NCI-H460 (cell line): ENCODE results near the gene KRTAP10-8. TPM values are rescaled to one million over a fixed set of nuclear protein-coding genes. Genes with fewer than 3 reads are reported as not detected.
"Not testable (repeated sequence)": the region's sequence is repeated elsewhere in the genome, so short reads cannot be mapped to it uniquely, and the experiment has no call there.

Source experiments
- DNase-seq: peaks from one replicate; pipeline ENCODE4 v3.0.0-alpha.2; 2016; ENCODE audit warnings: low read depth; ENCODE audit errors: extremely low read depth
- total RNA-seq: library from RNA; depleted of rRNA; stranded (reverse); fragments of >200 nt; shearing (Covaris generic); gene quantifications from 2 replicates; pipeline ENCODE4 v1.2.3, GENCODE V29; 2014

Gene KRTAP10-8
- total RNA-seq, 1 experiment from 2014 or later = not detected

DNA sequence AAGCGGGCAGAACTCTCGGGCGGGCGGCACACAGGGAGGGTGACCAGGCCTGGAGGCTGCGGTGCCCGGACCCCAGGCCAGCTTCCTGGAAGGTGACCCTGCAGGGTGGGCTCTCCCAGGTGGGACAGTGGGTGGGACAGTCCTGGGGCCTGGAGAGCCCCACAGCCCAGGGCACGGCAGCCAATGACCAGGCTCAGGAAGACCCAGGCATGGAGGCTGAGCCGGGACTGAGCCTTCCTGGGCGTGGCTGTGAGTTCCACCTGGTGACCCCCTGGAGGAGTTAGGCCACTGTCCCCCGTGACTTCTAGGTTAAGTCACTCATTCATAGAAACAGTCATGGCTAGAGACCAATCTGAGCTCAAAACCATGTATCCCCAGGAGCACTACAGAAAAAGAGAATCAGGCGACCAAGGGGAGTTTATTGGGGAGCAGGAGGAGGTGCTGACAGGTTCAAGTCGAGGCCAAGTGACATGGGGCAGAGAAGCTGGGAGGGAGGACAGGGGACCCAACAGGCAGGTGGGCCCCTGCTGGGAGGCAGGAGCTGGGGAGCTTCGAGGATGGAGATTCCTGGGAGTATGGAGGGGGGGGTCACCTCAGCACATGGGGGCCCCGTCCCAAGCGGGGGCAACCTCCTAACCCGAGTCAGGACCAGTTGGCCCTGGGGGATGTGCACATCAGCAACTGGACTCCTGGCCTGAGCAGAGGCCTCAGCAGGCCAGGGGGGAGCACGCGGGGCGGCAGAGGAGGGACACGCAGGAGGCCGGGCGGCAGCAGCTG, 32.6 kb upstream of the KRTAP10-8 start:
- DNase-seq = no peak

DNA sequence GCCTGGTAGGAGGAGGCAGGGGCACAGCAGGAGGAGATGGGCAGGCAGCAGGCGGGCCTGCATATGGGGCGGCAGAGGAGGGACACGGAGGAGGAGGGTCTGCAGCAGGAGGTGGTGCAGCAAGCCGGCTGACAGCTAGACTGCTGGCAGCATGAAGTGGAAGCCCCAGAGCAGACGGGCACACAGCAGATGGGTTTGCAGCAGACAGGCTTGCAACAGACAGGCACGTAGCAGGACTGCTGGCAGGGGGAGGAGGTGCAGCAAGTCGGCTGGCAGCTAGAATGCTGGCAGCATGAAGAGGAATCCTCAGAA, 32.1 kb upstream of the KRTAP10-8 start:
- no peak for DNase-seq

DNA sequence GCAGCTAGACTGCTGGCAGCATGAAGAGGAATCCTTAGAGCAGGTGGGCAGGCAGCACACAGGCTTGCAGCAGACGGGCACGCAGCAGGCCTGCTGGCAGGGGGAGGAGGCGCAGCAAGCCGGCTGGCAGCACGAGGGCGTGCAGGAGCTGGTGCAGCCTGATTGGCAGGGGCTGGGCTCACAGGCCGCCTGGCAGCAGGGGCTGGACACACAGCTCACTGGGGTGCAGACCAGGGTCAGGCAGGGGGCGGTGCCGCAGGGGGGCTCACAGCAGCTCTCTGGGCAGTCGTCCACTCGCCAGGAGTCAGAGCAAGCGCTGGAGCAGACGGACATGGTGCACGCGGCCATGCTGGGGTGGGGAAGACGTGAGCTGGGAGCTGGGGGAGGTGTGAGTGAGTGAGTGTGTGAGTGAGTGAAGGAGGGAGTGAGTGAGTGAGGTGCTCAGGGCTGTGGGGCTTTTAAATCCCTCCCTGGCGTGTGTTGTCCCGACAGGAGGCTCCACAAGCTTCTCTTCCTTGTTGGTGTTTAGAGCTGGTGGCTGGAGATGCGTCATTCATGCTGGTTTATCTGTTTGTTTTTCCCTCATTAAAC, 31.6 kb upstream of the KRTAP10-8 start, which contains the start of gene KRTAP10-5:
Gene KRTAP10-5, minus strand, starts transcription at position 374 of the 591 bp plus-strand sequence. Its CDS starts 26 bp downstream, at position 348.
- DNase-seq = not testable (repeated sequence)

DNA sequence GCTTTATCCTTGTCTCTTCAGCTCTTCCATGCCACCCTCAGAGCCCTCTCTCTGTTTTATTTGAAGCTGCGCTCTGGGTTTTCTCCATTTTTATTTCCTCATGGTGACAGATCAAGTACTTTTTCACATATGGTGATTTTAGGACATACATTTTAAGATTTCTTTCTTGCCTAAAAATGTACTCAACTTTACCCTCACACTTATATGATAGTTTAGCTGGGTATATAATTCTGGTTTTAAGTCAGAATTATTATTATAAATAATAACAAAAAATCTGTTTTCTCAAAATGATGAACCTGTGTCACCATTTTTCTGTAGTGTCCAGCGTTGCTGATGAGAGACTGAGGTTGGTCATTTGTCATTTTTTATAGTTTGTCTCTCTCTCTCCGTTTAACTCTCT, 30.7 kb upstream of the KRTAP10-8 start:
- DNase-seq = no peak

DNA sequence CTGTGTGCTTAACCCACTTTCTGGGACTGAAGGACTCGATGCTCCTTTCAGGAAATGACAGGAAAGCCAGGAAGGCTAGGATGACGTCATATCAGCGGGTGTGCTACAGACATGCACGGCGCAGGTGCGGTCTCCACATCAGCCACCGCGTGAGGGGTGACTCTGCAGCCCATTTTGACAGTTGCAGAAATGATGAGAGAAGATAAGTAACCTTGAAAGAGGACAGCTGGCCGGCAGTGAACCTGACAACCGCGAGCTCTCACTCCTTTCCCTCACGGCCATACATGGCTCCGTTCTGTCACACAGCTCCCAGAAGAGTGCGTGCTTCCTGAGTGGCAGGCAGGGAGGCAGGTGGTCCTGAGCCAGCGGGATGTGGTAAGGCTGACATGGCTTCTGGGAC, 29.8 kb upstream of the KRTAP10-8 start:
- DNase-seq = no peak

DNA sequence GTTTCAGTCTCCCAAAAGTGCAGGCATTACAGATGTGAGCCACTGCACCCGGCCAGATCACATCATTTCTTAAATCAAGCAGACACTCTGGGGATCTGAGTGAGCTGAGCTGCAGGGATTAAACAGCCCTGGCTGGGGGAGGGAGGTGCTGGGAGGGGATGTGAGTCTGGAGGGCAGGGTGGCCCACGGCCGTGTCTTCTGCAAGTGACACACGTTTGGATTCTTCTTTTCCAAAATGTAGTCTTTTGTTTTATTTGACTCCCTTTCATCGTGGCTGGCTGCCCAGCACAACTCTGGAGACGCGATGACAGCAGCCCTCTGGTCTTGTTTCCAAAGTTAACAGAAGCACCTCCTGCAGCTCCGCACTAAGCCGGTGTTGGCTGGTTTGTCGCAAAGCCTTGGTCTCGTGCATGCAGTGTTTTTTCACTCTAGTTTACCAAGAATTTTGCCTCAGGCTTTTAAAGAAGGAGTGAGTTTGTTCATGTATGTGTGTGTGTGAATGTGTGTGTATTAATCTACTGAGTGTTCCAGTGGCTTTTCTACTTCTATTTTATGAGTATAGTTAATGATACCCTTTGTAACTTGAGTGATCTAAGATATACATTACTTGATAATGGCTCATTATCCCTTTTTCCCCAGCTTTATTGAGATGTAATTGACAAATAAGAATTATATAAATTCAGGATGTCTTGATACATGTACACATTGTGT, 28.6 kb upstream of the KRTAP10-8 start:
- no peak for DNase-seq

DNA sequence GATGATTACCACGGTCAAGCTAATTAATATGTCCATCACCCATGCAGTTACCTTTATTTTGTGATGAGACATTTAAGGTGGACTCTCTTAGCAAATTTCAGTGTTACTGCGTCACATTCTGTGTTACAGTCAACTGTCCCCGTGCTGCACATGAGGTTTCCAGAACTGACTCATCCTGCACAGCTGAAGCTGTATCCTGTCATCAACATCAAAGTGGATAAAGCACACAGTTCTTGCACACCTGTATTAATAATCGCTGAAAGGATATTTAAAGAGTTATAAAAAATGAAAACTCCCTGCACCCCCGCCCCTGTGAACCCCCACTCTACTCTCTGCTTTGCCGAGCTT, 28.1 kb upstream of the KRTAP10-8 start:
- DNase-seq = no peak

DNA sequence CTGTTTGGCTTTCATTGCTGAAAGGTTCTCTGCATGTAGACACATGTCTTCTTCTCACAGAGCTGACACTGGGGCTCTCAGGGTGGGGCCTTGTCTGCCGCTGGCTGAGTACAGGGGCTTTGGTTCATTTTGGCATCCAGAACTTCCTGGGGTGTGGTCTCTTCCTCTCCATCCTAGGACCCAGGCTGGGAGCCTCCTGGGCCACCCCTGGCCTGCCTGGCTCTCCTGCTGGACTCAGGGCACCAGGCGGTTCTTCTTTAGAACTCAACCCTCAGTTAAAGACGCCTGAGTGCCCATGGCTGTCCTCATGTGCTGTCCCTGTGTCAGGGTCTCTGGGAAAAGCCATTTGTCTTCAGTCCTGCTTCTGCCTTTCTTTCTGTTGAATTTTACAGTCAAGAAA, 26.0 kb upstream of the KRTAP10-8 start:
- no peak for DNase-seq

DNA sequence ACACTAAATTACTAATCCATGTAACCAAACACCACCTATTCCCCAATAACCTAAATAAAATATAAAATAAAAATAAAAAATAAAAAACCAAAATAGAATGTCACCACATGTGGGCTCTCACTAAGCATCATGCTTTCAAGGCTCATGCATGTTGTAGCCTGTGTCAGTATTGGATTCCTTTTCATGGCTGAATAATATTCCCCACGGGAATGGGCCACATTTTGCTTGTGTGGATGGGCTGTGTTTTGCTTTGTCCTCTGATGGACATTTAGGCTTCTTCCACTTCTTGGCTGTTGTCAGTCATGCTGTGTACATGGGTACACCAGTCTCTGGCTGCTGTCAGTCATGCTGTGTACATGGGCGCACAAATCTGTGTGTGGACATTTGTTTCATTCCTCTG, 22.8 kb upstream of the KRTAP10-8 start:
- no peak for DNase-seq

DNA sequence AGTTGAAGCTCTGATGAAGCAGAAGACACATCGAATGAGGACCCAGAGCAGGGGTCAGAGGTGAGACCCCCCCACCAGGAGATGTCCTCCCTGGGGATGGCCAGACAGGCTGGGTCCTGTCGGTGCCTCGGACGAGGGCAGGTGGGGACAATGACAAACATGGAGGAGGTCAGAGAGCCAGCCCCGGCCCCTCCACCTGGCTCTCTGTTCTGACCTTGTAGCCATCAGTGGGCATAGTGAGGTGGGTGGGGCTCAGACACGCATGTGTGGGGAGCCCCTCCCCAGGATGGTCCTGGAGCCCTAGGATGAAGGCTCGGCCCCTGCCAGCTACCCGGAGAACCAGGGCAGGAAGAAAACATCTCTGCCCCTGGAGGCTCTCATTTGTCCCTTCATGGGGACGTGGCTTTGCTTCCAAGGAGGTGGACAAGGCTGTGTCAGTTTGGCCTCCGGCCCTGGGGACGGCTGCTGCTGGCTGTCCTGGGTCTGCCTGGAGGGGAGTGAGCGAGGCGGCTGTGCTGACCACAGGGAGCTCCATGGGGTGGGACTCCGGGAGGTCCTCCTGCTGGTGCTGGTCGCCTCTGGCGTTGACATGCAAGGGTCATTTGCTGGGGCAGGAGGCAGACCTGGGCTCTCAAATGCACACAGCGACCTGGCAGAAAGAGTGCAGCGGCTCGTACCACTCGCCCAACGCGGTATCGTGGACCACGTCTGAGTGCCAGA, 22.1 kb upstream of the KRTAP10-8 start:
- DNase-seq = no peak

DNA sequence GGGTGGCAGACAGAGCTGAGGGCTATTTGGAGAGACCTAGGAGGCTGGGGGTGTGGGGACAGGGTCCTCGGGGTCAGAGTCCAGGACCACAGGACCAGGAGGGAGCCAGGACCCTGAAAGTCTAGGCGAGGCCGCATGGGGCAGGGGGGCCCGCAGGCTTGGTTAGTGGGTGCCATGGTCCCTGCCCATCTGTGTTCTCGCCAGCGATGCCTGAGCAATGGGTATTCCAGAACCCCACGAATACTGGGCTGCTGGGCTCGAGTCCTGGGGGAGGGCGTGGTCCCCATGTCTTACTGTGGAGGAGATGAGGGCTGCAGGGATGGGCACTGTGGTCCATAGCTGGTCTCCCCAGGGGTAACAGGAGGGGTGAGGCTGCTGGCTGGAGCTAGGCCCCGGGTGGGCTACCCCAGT, 21.6 kb upstream of the KRTAP10-8 start:
- DNase-seq = no peak

DNA sequence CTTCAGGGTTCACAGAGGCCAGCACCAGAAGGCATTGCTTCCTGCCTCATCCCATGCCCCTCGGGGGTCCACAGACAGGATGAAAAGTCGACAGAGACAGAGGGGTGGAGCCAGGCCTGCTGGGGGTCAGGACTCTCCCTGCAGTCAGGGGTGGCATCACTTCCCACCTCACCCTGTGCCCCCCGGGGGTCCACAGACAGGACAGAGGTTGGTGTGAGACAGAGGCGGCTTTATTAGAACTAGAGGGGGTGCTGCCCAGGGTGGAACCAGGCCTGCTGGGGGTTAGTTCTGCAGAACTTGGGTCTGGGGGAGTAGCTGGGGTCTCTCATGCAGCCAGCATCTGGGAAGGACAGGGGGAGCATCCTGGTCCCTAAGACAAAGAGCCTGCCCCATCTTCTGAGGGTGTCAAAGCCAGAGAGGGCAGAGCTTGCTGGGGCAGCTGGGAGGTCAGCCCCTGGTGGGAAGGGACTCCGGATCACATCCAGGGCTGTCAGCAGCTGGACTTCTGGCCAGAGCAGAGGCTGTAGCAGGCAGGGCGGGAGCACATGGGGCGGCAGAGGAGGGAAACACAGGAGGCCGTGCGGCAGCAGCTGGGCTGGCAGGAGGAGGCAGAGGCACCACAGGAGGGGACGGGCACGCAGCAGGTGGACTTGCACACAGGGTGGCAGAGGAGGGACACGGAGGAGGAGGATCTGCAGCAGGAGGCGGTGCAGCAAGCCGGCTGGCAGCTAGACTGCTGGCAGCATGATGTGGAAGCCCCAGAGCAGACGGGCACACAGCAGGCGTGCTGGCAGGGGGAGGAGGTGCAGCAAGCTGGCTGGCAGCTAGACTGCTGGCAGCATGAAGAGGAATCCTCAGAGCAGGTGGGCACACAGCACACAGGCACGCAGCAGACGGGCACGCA, 20.7 kb upstream of the KRTAP10-8 start:
- DNase-seq = not testable (repeated sequence)

DNA sequence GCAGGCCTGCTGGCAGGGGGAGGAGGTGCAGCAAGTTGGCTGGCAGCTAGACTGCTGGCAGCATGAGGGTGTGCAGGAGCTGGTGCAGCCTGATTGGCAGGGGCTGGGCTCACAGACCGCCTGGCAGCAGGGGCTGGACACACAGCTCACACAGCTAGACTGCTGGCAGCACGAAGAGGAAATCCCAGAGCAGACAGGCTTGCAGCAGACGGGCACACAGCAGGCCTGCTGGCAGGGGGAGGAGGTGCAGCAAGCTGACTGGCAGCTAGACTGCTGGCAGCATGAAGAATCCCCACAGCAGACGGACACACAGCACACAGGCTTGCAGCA, 20.1 kb upstream of the KRTAP10-8 start:
- not testable (repeated sequence) for DNase-seq

DNA sequence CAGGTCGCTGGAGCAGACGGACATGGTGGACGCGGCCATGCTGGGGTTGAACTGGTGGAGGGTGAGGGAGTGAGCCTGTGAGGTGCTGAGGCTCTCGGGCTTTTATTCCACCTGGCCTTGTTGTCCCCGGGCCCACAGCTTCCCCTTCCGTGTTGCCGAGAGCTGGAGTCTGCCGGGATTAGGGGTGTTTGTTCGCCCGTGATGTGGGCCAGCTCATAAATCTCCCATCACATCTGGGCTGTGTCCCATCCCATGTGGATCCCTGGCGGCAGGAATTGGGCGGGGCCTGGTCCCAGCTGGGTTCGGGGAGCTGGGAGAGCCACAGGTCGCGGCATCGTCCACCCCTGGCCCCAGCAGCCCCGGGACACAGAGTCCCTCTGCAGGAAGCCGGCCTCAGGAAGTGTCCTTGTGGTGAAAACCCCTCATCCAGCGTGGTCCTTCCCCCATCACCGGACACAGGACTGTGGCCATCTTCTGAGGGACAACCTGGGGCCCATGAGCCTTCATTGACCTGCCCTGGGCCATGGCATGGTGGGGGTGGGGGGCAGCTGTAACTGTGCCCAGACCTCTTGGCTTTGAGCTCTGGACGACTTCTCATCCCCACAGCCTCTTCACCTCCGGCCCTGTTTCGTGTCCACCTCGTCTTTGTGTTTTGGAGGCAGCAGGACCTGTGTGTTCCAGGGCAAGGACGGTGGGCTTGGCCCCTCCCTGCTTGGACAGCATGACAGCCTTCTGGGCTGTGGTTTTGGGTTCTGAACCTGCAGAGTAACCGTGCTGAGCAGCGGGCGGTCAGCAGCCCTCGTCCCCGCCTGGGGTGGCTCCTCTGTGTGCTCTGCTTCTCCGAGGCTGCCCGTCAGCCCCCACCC, 19.2 kb upstream of the KRTAP10-8 start, which contains the start of gene KRTAP10-6:
Gene KRTAP10-6, minus strand, starts transcription at position 60 of the 866 bp plus-strand sequence. Its CDS starts 21 bp downstream, at position 39.
- no peak for DNase-seq

DNA sequence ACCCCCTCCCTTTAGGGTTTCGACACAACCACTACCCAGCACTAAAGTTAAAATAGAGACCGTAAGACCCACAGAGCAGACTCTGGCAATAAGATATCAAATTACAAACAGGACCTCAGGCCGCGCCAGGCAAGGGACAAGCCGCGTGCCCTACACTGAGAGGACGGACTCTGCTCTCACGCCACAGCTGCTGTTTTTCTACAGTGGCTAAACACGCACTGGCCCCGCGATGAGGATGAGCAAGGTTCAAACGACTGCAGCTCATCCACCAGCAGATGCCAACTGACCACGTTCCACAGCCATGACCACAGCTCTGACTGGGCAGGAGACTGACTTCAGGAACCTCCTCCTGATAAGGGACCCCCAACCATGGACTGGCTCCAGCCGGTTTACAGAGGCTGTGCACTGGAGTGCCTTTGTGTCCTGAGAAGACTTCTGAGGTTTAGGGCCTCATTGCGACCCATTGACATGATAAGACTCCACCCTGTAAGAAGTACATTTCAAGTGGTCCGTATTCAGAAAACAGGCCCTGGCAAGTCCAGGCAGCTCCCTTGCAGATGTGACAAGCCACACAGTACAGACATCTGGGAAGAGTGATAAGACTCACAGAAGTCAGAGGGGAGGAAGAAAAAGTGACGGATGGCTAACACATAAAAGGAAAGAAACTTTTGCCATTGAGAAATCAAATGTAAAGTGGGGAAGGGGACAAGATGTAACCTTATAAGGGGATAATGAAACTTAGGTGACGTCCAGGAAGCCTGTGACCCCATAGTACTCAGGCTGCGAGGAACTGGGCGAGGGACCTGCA, 18.1 kb upstream of the KRTAP10-8 start:
- no peak for DNase-seq

DNA sequence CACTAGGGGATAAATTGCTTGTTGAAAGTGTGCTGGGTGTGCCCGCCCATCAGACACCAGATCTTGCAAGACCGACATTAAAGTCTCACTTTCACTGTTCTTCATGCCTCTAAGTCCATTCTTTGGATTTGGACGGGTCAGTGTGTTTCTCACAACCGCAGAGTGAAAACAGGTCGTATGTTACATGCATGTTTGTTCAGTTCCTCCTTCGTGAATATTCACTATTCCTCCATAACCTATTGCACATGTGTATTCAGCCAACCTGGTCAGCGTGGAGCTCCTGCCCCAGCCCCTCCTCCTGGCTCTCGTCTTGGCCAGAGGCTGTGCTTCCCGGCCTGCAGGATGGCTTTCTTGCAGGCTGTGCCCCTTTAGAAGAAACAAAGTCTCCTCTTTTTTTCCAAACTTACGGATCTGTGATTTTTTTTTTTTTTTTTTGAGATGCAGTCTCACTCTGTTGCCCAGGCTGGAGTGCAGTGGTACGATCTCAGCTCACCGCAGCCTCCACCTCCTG, 17.4 kb upstream of the KRTAP10-8 start:
- no peak for DNase-seq

DNA sequence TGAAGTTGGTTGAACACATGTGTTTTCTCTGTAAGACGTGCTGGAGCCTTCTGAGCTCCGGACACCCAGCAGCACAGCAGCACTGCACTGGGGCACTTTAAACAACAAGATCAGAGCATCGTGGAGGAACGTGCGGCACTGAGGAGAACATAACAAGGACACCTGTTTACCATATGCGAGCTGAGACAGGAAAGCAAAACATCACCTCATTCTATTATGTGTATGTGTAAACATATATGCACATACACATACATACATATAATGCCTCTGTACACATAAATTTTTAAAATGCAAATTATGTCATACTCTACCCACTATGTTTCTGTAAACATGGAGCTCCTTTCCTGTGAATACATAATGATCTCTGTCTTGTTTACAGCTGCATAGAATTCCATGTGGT, 16.4 kb upstream of the KRTAP10-8 start:
- no peak for DNase-seq

DNA sequence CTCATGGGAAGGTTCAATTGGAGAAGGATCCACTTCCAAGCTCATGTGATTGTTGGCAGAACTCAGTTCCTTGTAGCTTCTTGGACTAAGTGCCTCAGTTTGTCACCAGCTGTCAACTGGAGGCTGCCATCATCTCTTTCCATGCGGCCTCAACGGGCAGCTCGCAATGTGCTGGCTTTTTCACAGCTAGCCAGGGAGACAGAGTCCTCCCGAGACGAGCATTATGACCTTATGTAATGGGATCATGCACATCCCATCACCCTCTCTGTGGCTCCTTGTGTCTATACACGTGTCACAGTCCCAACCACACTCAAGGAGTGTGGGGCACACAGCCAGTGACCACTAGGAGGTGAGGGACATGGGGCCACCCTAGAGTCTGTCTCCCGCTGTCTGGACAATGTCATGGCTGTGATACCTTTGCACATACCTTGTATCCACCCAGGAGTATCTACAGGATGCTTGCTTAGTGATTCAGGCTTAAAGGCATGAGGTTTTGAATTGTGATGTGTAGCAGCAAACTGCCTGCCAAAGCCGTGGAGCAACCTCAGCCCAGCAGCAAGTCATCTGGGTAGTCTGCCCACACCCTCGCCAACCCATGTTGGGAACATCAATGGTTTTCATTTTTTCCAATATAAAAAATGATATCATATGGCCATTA, 15.7 kb upstream of the KRTAP10-8 start:
- DNase-seq = no peak
